K562 (cell line): ENCODE measurements around the gene TSPAN3. TPM values are rescaled to one million over a fixed set of nuclear protein-coding genes. Genes with fewer than 3 reads are reported as not detected.
A peak's percentile ranks its signal among the peaks of the same experiment; 100 is the strongest.

Source experiments
- ATAC-seq: fragments of 200-7000 bp; cut with Tn5 transposase; 3 replicates; pipeline ENCODE4 v1.9.1; 2020; ENCODE audit warnings: moderate library complexity
- BruUV-seq: library from RNA; stranded (reverse); fragments of 400-500 nt; replicated peaks from 2 replicates; lab custom pipeline; 2021; lab: Mats Ljungman, UMichigan
- CTCF ChIA-PET: fragments of 300-600 bp; formaldehyde crosslinking; extraction: SDS; loops from one replicate; lab custom pipeline; 2021; ENCODE audit warnings: low intra/inter-chr PET ratio; lab: Yijun Ruan, JAX
- POLR2A ChIA-PET: fragments of 300-600, 350-650 bp; sonication (Branson Sonifier 250); formaldehyde crosslinking; extraction: SDS; loops from one replicate; lab custom pipeline; 2021; ENCODE audit warnings: antibody characterized with exemption, inconsistent platforms; lab: Yijun Ruan, JAX
- DNase-seq, 4 experiments: peaks; one replicate each; pipeline versions ENCODE4 v3.0.0 to v3.0.0-alpha.2; 2011 to 2018; ENCODE audit warnings: low spot score in 3 of 4, mixed read lengths in 3 of 4; ENCODE audit errors: extremely low read depth in 1 of 4
- FAIRE-seq: peaks from 2 replicates; lab custom pipeline; 2011; peaks lifted over from hg19 to GRCh38; lab: Jason Lieb, UNC
- H2AFZ ChIP-seq: 2 replicates; pipeline ENCODE4 v1.6.0; 2011; ENCODE audit warnings: low read depth, low read length, control low read depth, inconsistent platforms
- H3K27ac ChIP-seq: fragments of 200-600 bp; 3 replicates; pipeline ENCODE4 v1.8.0; 2011; ENCODE audit warnings: low read depth, mild to moderate bottlenecking, control low read depth, inconsistent platforms, low read length, moderate library complexity, mixed read lengths; ENCODE audit errors: extremely low read depth
- H3K27me3 ChIP-seq, 2 experiments: fragments of 300-600 bp in 1 of 2; 2 replicates in 1 of 2; 3 replicates in 1 of 2; pipeline versions ENCODE4 v1.6.0 to v1.8.0; 2011; ENCODE audit warnings: inconsistent platforms in 2 of 2, low read length in 2 of 2, mild to moderate bottlenecking in 1 of 2, mixed read lengths in 1 of 2, moderate library complexity in 1 of 2; ENCODE audit not compliant: control insufficient read depth in 2 of 2, insufficient read depth in 2 of 2
- H3K36me3 ChIP-seq: fragments of 300-600 bp; 3 replicates; pipeline ENCODE4 v1.8.0; 2011; ENCODE audit warnings: mild to moderate bottlenecking, low read length, inconsistent platforms; ENCODE audit not compliant: control insufficient read depth, insufficient read depth
- H3K4me1 ChIP-seq, 2 experiments: fragments of 200-600 bp in 1 of 2; replicated peaks in 1 of 2; 2 replicates in 1 of 2; 3 replicates in 1 of 2; pipeline versions ENCODE4 v1.5.1 to v1.8.0; 2011; ENCODE audit warnings: inconsistent platforms in 2 of 2, low read length in 2 of 2, mild to moderate bottlenecking in 1 of 2, mixed read lengths in 1 of 2, moderate library complexity in 1 of 2; ENCODE audit not compliant: control insufficient read depth in 2 of 2, insufficient read depth in 2 of 2
- H3K4me2 ChIP-seq: 2 replicates; pipeline ENCODE4 v1.6.1; 2011; ENCODE audit warnings: low read length, control low read depth, inconsistent platforms, mixed read lengths; ENCODE audit not compliant: insufficient read depth
- H3K4me3 ChIP-seq: fragments of 200-600 bp; sonication (generic), shearing (Covaris generic); 2 replicates; pipeline ENCODE4 v1.5.1; 2016; ENCODE audit warnings: control low read depth, inconsistent platforms
- H3K79me2 ChIP-seq: fragments of 200-600 bp; 3 replicates; pipeline ENCODE4 v1.8.0; 2011; ENCODE audit warnings: low read length, inconsistent platforms; ENCODE audit not compliant: control insufficient read depth, insufficient read depth
- H3K9ac ChIP-seq, 2 experiments: 2 replicates each; pipeline versions ENCODE4 v1.6.0 to v1.6.1; 2011; ENCODE audit warnings: low read depth in 2 of 2, low read length in 2 of 2, control low read depth in 1 of 2, inconsistent platforms in 1 of 2, mild to moderate bottlenecking in 1 of 2, mixed read lengths in 1 of 2; ENCODE audit not compliant: insufficient read depth in 1 of 2
- H3K9me1 ChIP-seq: one replicate; pipeline ENCODE4 v1.6.0; 2011; ENCODE audit warnings: inconsistent platforms, mild to moderate bottlenecking, low read length, moderate library complexity; ENCODE audit not compliant: control insufficient read depth, insufficient read depth
- H3K9me3 ChIP-seq: replicated peaks from 2 replicates; pipeline ENCODE4 v1.5.1; 2011; ENCODE audit warnings: low read depth, low read length, inconsistent platforms; ENCODE audit not compliant: control insufficient read depth, insufficient read depth
- H4K20me1 ChIP-seq: replicated peaks from 2 replicates; pipeline ENCODE4 v1.6.1; 2011; ENCODE audit warnings: low read length, inconsistent platforms, mixed read lengths; ENCODE audit not compliant: control insufficient read depth, insufficient read depth
- GTF3C2 ChIP-seq: IDR thresholded peaks from 3 replicates; pipeline ENCODE4 v1.6.1; 2011; ENCODE audit warnings: borderline replicate concordance, mild to moderate bottlenecking, moderate library complexity; ENCODE audit not compliant: insufficient read length; ENCODE audit errors: extremely low read depth
- RFX5 ChIP-seq: IDR thresholded peaks from 2 replicates; pipeline ENCODE4 v1.6.1; 2011; ENCODE audit warnings: low read depth, mild to moderate bottlenecking, improper control_type of control experiment, low read length
- STAT5B ChIP-seq: fragments of 250-450 bp; sonication (Bioruptor Pico); IDR thresholded peaks from 2 replicates; pipeline ENCODE4 v1.8.0; 2021; ENCODE audit warnings: mild to moderate bottlenecking, inconsistent platforms
- TAF7 ChIP-seq: fragments of 450-650 bp; IDR thresholded peaks from 2 replicates; pipeline ENCODE4 v1.6.1; 2016; ENCODE audit warnings: missing genetic modification characterization, missing compliant biosample characterization
- ZNF263 ChIP-seq: sonication (generic); formaldehyde crosslinking; IDR thresholded peaks from 2 replicates; pipeline ENCODE4 v1.8.0; 2022; ENCODE audit warnings: mild to moderate bottlenecking, missing genetic modification reagents, borderline replicate concordance
- ZNF384 ChIP-seq: IDR thresholded peaks from 2 replicates; pipeline ENCODE4 v1.6.1; 2012; ENCODE audit warnings: low read depth, low read length, improper control_type of control experiment
- WGBS: fragments of 100-300 bp; shearing (Covaris generic); methylation state at CpG from one replicate; pipeline ENCODE4 v1.1.6; 2016; ENCODE audit warnings: low coverage, mixed read lengths; ENCODE audit not compliant: insufficient coverage; ENCODE audit errors: missing lambda C conversion rate; 5-methylcytosine and 5-hydroxymethylcytosine counted together
- in situ Hi-C: fragments of 300-500 bp; cut with MboI; formaldehyde crosslinking; loops from 4 replicates; pipeline ENCODE4 v1.15.0; 2018; ENCODE audit warnings: inconsistent platforms, mixed read lengths
- intact Hi-C: fragments of 100-400 bp; cut with micrococcal nuclease; formaldehyde crosslinking; loops from 2 replicates; pipeline ENCODE4 v1.14.2; 2022
- polyA plus RNA-seq, 8 experiments: library from polyadenylated mRNA; depleted of rRNA in 4 of 8; stranded (reverse) in 5 of 8; unstranded in 3 of 8; fragments of >200 nt; fragmentation: Nextera tagmentation in 2 of 8; fragmentation: Illumina TruSeq in 1 of 8; extraction: Ambion mirVana in 2 of 8; extraction: Trizol in 1 of 8; gene quantifications; 2 replicates each; pipeline versions ENCODE4 v1.2.1 to v1.2.3, GENCODE V29; 2011 to 2014; ENCODE audit warnings: inconsistent platforms in 1 of 8, missing spikeins in 1 of 8
- total RNA-seq, 7 experiments: library from RNA; depleted of rRNA in 6 of 7; stranded (reverse); fragments of >200 nt in 6 of 7; fragmentation: Illumina TruSeq in 2 of 7; extraction: Trizol in 2 of 7; gene quantifications; 2 replicates each; pipeline versions ENCODE4 v1.2.1 to v1.2.3, GENCODE V29; 2011 to 2021; ENCODE audit warnings: low replicate concordance in 1 of 7

Gene TSPAN3
- total and polyA plus RNA-seq, 9 of the 15 experiments (the other 6 are each of a cell fraction or from before 2014, with no cell fraction given) = 14.3 to 144 (median 71.1) TPM

DNA sequence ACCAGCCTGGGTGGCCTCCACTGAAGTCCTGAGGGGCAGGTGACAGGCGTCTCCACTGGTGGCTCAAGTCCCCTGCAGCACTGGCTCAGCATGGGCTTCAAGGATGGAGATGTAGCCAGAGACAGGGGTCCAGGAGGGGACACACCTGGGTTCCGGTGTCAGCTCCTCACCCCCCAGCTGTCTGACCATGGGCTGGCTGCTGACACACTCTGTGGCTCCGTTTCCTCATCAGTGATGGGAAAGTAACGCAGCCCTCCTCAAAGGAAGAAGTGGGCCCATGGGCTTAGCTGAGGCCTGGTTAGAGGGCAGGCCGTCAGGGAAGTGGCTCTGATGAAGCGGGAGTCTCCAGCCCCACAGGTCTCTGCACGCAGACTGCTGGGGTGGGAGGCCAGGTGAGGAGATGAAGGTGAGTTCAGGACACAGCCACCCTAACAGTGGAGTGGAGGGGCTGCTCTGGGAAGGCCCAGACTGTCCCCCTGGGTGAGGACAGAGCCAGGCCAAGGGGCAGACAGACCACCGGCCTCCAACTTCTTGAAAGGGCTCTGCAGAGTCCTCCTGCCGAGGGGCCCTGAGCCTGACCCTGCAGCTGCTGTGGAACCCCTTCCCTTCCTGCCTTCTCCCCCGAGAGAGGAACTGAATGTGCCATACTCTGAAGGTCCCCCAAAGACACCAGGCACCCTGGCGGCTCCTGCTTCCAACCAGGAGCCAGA is 52.0 kb downstream of the TSPAN3 start:
- Histone ChIP-seq H3K4me3 (no peak overlapping the region), H3K36me3 (no peaks in the 10 kb centered on the region), H3K9me3 (no peaks in the 10 kb centered on the region), H2AFZ (no peak overlapping the region), H3K9ac (0 out of 4 replicates have a peak overlapping the region, but pooled peaks of 1 of the 2 experiments have one; percentile 21), H3K4me1 (peaks cover 0 to 8% of the 10 kb centered on the region in 2 experiments; a peak in 2 of 5 replicates), H4K20me1 (0 out of 2 replicates have a peak, but pooled peaks cover 7% of the 10 kb centered on the region), H3K79me2 (no peaks in the 10 kb centered on the region), H3K27me3 (peaks cover 4 to 54% of the 10 kb centered on the region in 2 experiments; a peak in 4 of 5 replicates), H3K4me2 (no peak overlapping the region), H3K27ac (no peak overlapping the region), H3K9me1 (no peaks in the 10 kb centered on the region)
- intact Hi-C loops (no loop called here), in situ Hi-C loops (no loop called here)
- ChIA-PET POLR2A (interaction anchor here (0.7 kb wide), 1 partner anchor 38 kb away, joined by 3 read pairs; no protein-coding TSS in a partner anchor), CTCF (no interaction called here)
- no peak for FAIRE-seq
- BruUV-seq = no TSS peak
- TF ChIP-seq RFX5 = no peak
- no peak for TF ChIP-seq GTF3C2
- TF ChIP-seq ZNF263 = no peak
- no peak for TF ChIP-seq ZNF384
- TF ChIP-seq TAF7 (tag) = no peak
- no peak for TF ChIP-seq STAT5B (CRISPR knock-in tag)
- DNase-seq = no peak
- WGBS = 5% methylated on average over 11 of the region's 11 CpGs
- ATAC-seq = no peak
